IMR-90 (cell line): ENCODE data around the gene LEF1. TPM values are rescaled to one million over a fixed set of nuclear protein-coding genes. Genes with fewer than 3 reads are reported as not detected.

ENCODE experiments used
- ATAC-seq: fragments of 200-7000 bp; cut with Tn5 transposase; 2 replicates; pipeline ENCODE4 v1.9.1; 2020; ENCODE audit warnings: low read depth, mild to moderate bottlenecking, moderate library complexity
- BruUV-seq: library from RNA; stranded (reverse); fragments of 400-500 nt; replicated peaks from 2 replicates; lab custom pipeline; 2021; lab: Mats Ljungman, UMichigan
- CTCF ChIA-PET: fragments of 300-600 bp; formaldehyde crosslinking; extraction: SDS; loops from one replicate; lab custom pipeline; 2021; ENCODE audit warnings: antibody characterized with exemption; lab: Yijun Ruan, JAX
- POLR2A ChIA-PET: fragments of 300-600 bp; sonication (Branson Sonifier 250); formaldehyde crosslinking; loops from one replicate; lab custom pipeline; 2022; ENCODE audit warnings: antibody characterized with exemption; ENCODE audit not compliant: unreplicated experiment; lab: Charles Lee
- DNase-seq: peaks from one replicate; pipeline ENCODE4 v3.0.0; 2013
- H2AFZ ChIP-seq: replicated peaks from 2 replicates; pipeline ENCODE3; 2013; ENCODE audit warnings: low read length, mild to moderate bottlenecking; ENCODE audit not compliant: poor library complexity
- H2AK5ac ChIP-seq: 2 replicates; pipeline ENCODE4 v1.6.1; 2013; ENCODE audit warnings: low read depth, low read length, inconsistent platforms
- H2AK9ac ChIP-seq: replicated peaks from 2 replicates; pipeline ENCODE3; 2013; ENCODE audit warnings: mild to moderate bottlenecking, low read depth, low read length, moderate library complexity; ENCODE audit not compliant: poor library complexity
- H2BK120ac ChIP-seq: 2 replicates; pipeline ENCODE4 v1.6.1; 2013; ENCODE audit warnings: low read depth, low read length, inconsistent platforms
- H2BK15ac ChIP-seq: 3 replicates; pipeline ENCODE4 v1.6.1; 2013; ENCODE audit warnings: low read depth, low read length, inconsistent platforms
- H2BK20ac ChIP-seq: 2 replicates; pipeline ENCODE4 v1.6.1; 2013; ENCODE audit warnings: low read depth, mild to moderate bottlenecking, inconsistent platforms, low read length, moderate library complexity
- H2BK5ac ChIP-seq: 2 replicates; pipeline ENCODE4 v1.6.1; 2013; ENCODE audit warnings: mild to moderate bottlenecking, low read depth, low read length, inconsistent platforms; ENCODE audit not compliant: poor library complexity, severe bottlenecking
- H3K14ac ChIP-seq: replicated peaks from 2 replicates; pipeline ENCODE4 v1.6.1; 2013; ENCODE audit warnings: low read depth, low read length, inconsistent platforms
- H3K18ac ChIP-seq: 2 replicates; pipeline ENCODE4 v1.6.1; 2013; ENCODE audit warnings: low read depth, low read length, control low read depth
- H3K23ac ChIP-seq: 2 replicates; pipeline ENCODE4 v1.6.1; 2013; ENCODE audit warnings: low read depth, low read length, inconsistent platforms
- H3K27ac ChIP-seq: 2 replicates; pipeline ENCODE4 v1.5.1; 2013; ENCODE audit warnings: mild to moderate bottlenecking, control low read depth, low read length; ENCODE audit not compliant: insufficient read depth
- H3K27me3 ChIP-seq: 2 replicates; pipeline ENCODE4 v1.6.1; 2013; ENCODE audit warnings: low read length; ENCODE audit not compliant: control insufficient read depth, insufficient read depth
- H3K36me3 ChIP-seq: 2 replicates; pipeline ENCODE4 v1.6.1; 2013; ENCODE audit warnings: low read length, mixed read lengths; ENCODE audit not compliant: control insufficient read depth, insufficient read depth
- H3K4ac ChIP-seq: 2 replicates; pipeline ENCODE4 v1.6.1; 2013; ENCODE audit warnings: low read depth, low read length, inconsistent platforms
- H3K4me1 ChIP-seq: 2 replicates; pipeline ENCODE4 v1.6.1; 2013; ENCODE audit warnings: low read length, mixed read lengths; ENCODE audit not compliant: control insufficient read depth, insufficient read depth
- H3K4me2 ChIP-seq: 2 replicates; pipeline ENCODE4 v1.6.1; 2013; ENCODE audit warnings: low read depth, mild to moderate bottlenecking, control low read depth, low read length, moderate library complexity
- H3K4me3 ChIP-seq: 2 replicates; pipeline ENCODE4 v1.5.1; 2013; ENCODE audit warnings: low read depth, mild to moderate bottlenecking, control low read depth, low read length, moderate library complexity; ENCODE audit not compliant: insufficient read depth
- H3K56ac ChIP-seq: 2 replicates; pipeline ENCODE4 v1.6.1; 2013; ENCODE audit warnings: low read length, inconsistent platforms; ENCODE audit not compliant: insufficient read depth; ENCODE audit errors: extremely low read depth
- H3K79me1 ChIP-seq, 2 experiments: 2 replicates each; pipeline ENCODE4 v1.6.1; 2013; ENCODE audit warnings: low read length in 2 of 2, inconsistent platforms in 1 of 2, low read depth in 1 of 2
- H3K9ac ChIP-seq: 2 replicates; pipeline ENCODE4 v1.6.1; 2013; ENCODE audit warnings: low read depth, low read length, control low read depth
- H3K9me1 ChIP-seq: 2 replicates; pipeline ENCODE4 v1.6.1; 2013; ENCODE audit warnings: low read length, inconsistent platforms; ENCODE audit not compliant: insufficient read depth
- H3K9me3 ChIP-seq: 2 replicates; pipeline ENCODE4 v1.6.1; 2013; ENCODE audit warnings: low read length; ENCODE audit not compliant: control insufficient read depth, insufficient read depth
- H4K20me1 ChIP-seq: 2 replicates; pipeline ENCODE4 v1.6.1; 2013; ENCODE audit warnings: low read length, inconsistent platforms; ENCODE audit not compliant: insufficient read depth
- H4K5ac ChIP-seq: 2 replicates; pipeline ENCODE4 v1.6.1; 2013; ENCODE audit warnings: mild to moderate bottlenecking, low read depth, low read length, control low read depth
- H4K8ac ChIP-seq, 2 experiments: 2 replicates each; pipeline ENCODE4 v1.6.1; 2013; ENCODE audit warnings: low read depth in 2 of 2, low read length in 2 of 2, control low read depth in 1 of 2, inconsistent platforms in 1 of 2
- H4K91ac ChIP-seq: 2 replicates; pipeline ENCODE4 v1.6.1; 2013; ENCODE audit warnings: low read depth, low read length, inconsistent platforms; ENCODE audit not compliant: insufficient read depth
- FOS ChIP-seq: fragments of 150-350 bp; IDR thresholded peaks from 2 replicates; pipeline ENCODE4 v1.6.1; 2016; ENCODE audit warnings: low read depth, low read length
- MAFK ChIP-seq: IDR thresholded peaks from 2 replicates; pipeline ENCODE4 v1.6.1; 2012; ENCODE audit warnings: low read depth, low read length, improper control_type of control experiment
- MAZ ChIP-seq: IDR thresholded peaks from 2 replicates; pipeline ENCODE4 v1.6.1; 2012; ENCODE audit warnings: low read depth, mild to moderate bottlenecking, low read length, improper control_type of control experiment, moderate library complexity, borderline replicate concordance
- MXI1 ChIP-seq: IDR thresholded peaks from 2 replicates; pipeline ENCODE4 v1.6.1; 2012; ENCODE audit warnings: low read depth, mild to moderate bottlenecking, low read length, moderate library complexity, borderline replicate concordance
- NFE2L2 ChIP-seq: fragments of 150-350 bp; IDR thresholded peaks from 2 replicates; pipeline ENCODE4 v1.6.1; 2016; ENCODE audit warnings: low read depth, mild to moderate bottlenecking, low read length
- POLR2A ChIP-seq: IDR thresholded peaks from 2 replicates; pipeline ENCODE4 v1.6.1; 2012; ENCODE audit warnings: mild to moderate bottlenecking, low read depth, low read length
- RAD21 ChIP-seq: IDR thresholded peaks from 2 replicates; pipeline ENCODE4 v1.6.1; 2012; ENCODE audit warnings: low read length, improper control_type of control experiment
- RCOR1 ChIP-seq: IDR thresholded peaks from 2 replicates; pipeline ENCODE4 v1.6.1; 2012; ENCODE audit warnings: mild to moderate bottlenecking, low read length, improper control_type of control experiment; ENCODE audit not compliant: insufficient replicate concordance
- RFX5 ChIP-seq: IDR thresholded peaks from 2 replicates; pipeline ENCODE4 v1.8.0; 2012; ENCODE audit warnings: low read depth, mild to moderate bottlenecking, low read length, moderate library complexity
- SMC3 ChIP-seq: fragments of 150-350 bp; IDR thresholded peaks from 2 replicates; pipeline ENCODE4 v1.6.1; 2016; ENCODE audit warnings: low read depth, mild to moderate bottlenecking, antibody characterized with exemption, low read length, moderate library complexity
- WGBS, 2 experiments: methylation state at CpG; one replicate each; pipeline versions ENCODE4 v1.1.5 to v1.1.7; 2013; ENCODE audit warnings: missing lambda C conversion rate in 2 of 2; ENCODE audit not compliant: insufficient read length in 1 of 2; ENCODE audit errors: extremely low coverage in 2 of 2; 5-methylcytosine and 5-hydroxymethylcytosine counted together
- dilution Hi-C: fragments of 300-500 bp; cut with HindIII; formaldehyde crosslinking; loops from one replicate; pipeline ENCODE4 v1.14.3; 2018; ENCODE audit warnings: low sequenced_read_pairs; ENCODE audit not compliant: unreplicated experiment
- in situ Hi-C: fragments of 300-500 bp; cut with MboI; formaldehyde crosslinking; loops from 3 replicates; pipeline ENCODE4 v1.14.3; 2019; ENCODE audit warnings: low sequenced_read_pairs, inconsistent platforms, mixed read lengths
- intact Hi-C: fragments of 100-400 bp; cut with micrococcal nuclease; formaldehyde crosslinking; loops from 2 replicates; pipeline ENCODE4 v1.10.0; 2022
- polyA plus RNA-seq, 3 experiments: library from polyadenylated mRNA; depleted of rRNA; stranded (reverse); fragments of >200 nt; gene quantifications; 2 replicates each; pipeline ENCODE4 v1.2.3, GENCODE V29; 2012; ENCODE audit warnings: low replicate concordance in 1 of 3
- total RNA-seq: library from RNA; depleted of rRNA; stranded (reverse); fragments of >200 nt; gene quantifications from 2 replicates; pipeline ENCODE4 v1.2.3, GENCODE V29; 2012
- TF ChIP-seq, protein P1 (sequence below): fragments of 150-350 bp; IDR thresholded peaks from 2 replicates; pipeline ENCODE4 v1.6.1; 2017; ENCODE audit warnings: mild to moderate bottlenecking, antibody characterized with exemption, low read length, low read depth

Gene LEF1
- total and polyA plus RNA-seq, 2 of the 4 experiments (the other 2 are of a cell fraction), result 1.7 to 1.8 TPM

DNA sequence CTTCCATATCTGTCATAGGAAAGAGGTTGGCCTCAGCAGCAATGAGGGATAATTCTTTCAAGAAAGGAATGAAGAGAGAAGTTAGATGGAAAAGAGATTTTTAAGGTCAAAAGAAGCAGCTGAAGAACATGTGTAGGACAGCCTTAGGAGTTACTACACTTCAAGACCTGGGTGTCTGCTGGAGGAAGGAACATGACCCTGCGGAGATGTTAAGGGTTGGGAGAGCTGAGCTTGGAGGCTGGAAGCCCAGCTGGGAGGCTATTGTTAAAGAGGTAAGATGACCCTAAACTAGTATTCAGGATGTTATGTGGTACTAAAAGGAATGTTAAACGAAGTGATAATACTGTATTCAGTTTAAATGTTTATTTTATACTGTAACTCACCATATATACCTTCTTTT lies 164.1 kb downstream of the LEF1 start:
- no peak; the same call in 1 of the 2 replicates for ATAC-seq
- Histone ChIP-seq H2AK5ac (no peak overlapping the region), H3K56ac (no peak overlapping the region), H3K4me2 (no peak overlapping the region), H4K20me1 (no peaks in the 10 kb centered on the region), H3K9ac (no peak overlapping the region), H3K9me3 (no peaks in the 10 kb centered on the region), H3K23ac (no peak overlapping the region), H4K91ac (no peak overlapping the region), H4K5ac (no peak overlapping the region), H3K9me1 (peaks cover 4% of the 10 kb centered on the region; the same call in 1 of the 2 replicates), H2BK20ac (no peak overlapping the region), H3K27ac (no peak overlapping the region), H3K18ac (no peak overlapping the region), H4K8ac (no peak overlapping the region), H2AFZ (no peak overlapping the region), H3K4ac (no peak overlapping the region), H3K36me3 (no peaks in the 10 kb centered on the region), H3K27me3 (no peaks in the 10 kb centered on the region), H3K4me1 (peaks cover 6% of the 10 kb centered on the region; the same call in 1 of the 2 replicates), H2BK5ac (no peak overlapping the region), H3K14ac (no peak overlapping the region), H2AK9ac (no peak overlapping the region), H3K4me3 (no peak overlapping the region), H2BK120ac (no peak overlapping the region), H3K79me1 (peaks cover 0 to 3% of the 10 kb centered on the region in 2 experiments; a peak in 1 of 4 replicates), H2BK15ac (no peak overlapping the region)
- TF ChIP-seq, protein P1, sequence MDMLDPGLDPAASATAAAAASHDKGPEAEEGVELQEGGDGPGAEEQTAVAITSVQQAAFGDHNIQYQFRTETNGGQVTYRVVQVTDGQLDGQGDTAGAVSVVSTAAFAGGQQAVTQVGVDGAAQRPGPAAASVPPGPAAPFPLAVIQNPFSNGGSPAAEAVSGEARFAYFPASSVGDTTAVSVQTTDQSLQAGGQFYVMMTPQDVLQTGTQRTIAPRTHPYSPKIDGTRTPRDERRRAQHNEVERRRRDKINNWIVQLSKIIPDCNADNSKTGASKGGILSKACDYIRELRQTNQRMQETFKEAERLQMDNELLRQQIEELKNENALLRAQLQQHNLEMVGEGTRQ, result no peak
- no peak for TF ChIP-seq RFX5
- no peak for TF ChIP-seq SMC3
- TF ChIP-seq MAZ, result no peak
- no peak for TF ChIP-seq RCOR1
- TF ChIP-seq MAFK, result no peak
- no peak for TF ChIP-seq FOS
- TF ChIP-seq MXI1, result no peak
- no peak for TF ChIP-seq POLR2A
- no peak for TF ChIP-seq RAD21
- TF ChIP-seq NFE2L2, result no peak
- ChIA-PET POLR2A (interaction anchor here (0.7 kb wide), 1 partner anchor 9 kb away, joined by 5 read pairs; no protein-coding TSS in a partner anchor), CTCF (no interaction called here)
- no TSS peak for BruUV-seq
- intact Hi-C loops (no loop called here), dilution Hi-C loops (no loop called here), in situ Hi-C loops (no loop called here)
- no peak for DNase-seq
- no CpG with 5 or more reads among the region's 2 CpGs for WGBS, 2 experiments
